Uterus (tissue), 4 donors: ENCODE results near the gene SLC25A21. TPM values are rescaled to one million over a fixed set of nuclear protein-coding genes. Genes with fewer than 3 reads are reported as not detected.
A peak's percentile ranks its signal among the peaks of the same experiment; 100 is the strongest.
"Not testable (repeated sequence)": the region's sequence is repeated elsewhere in the genome, so short reads cannot be mapped to it uniquely, and the experiment has no call there.

Source experiments
- DNase-seq, 2 donors: peaks; one replicate each; pipeline ENCODE4 v3.0.0-alpha.2; 2019 to 2020
- H3K27ac ChIP-seq, 2 donors: fragments of 200-600 bp; sonication (generic); 1 replicate in 1 of 2; 2 replicates in 1 of 2; pipeline ENCODE4 v1.5.1; 2016 to 2018
- H3K27me3 ChIP-seq, 2 donors: fragments of 200-600 bp; sonication (generic); one replicate each; pipeline ENCODE4 v1.5.1; 2018 to 2019; ENCODE audit warnings: control low read depth in 1 of 2
- H3K36me3 ChIP-seq, 2 donors: fragments of 200-600 bp; sonication (generic); one replicate each; pipeline ENCODE4 v1.5.1; 2019; ENCODE audit warnings: control low read depth in 1 of 2
- H3K4me1 ChIP-seq, 2 donors: fragments of 200-600 bp; sonication (generic); one replicate each; pipeline ENCODE4 v1.5.1; 2018 to 2019; ENCODE audit warnings: control low read depth in 1 of 2
- H3K4me3 ChIP-seq, 2 donors: fragments of 200-600 bp; sonication (generic); 1 replicate in 1 of 2; 2 replicates in 1 of 2; pipeline ENCODE4 v1.5.1; 2018 to 2019; ENCODE audit warnings: mild to moderate bottlenecking in 1 of 2
- H3K9me3 ChIP-seq, 2 donors: fragments of 200-600 bp; sonication (generic); one replicate each; pipeline ENCODE4 v1.5.1; 2019; ENCODE audit warnings: control low read depth in 1 of 2
- POLR2A ChIP-seq, 2 donors: fragments of 450-650 bp; IDR thresholded peaks; one replicate each; pipeline ENCODE4 v1.6.1; 2016; ENCODE audit warnings: antibody characterized with exemption in 2 of 2, mild to moderate bottlenecking in 1 of 2, moderate library complexity in 1 of 2
- intact Hi-C: fragments of 100-400 bp; cut with DNase I; formaldehyde crosslinking; loops from one replicate; pipeline ENCODE4 v1.15.1; 2023; ENCODE audit warnings: low total_unique reads
- total RNA-seq, 4 donors: library from RNA; depleted of rRNA in 3 of 4; stranded (reverse); fragments of >200 nt in 3 of 4; gene quantifications; one replicate each; pipeline versions ENCODE4 v1.1.0 to v1.2.4, GENCODE V29; 2014 to 2023
- TF ChIP-seq, protein P1 (sequence below), 4 experiments: fragments of 200-600 bp in 2 of 4; fragments of 450-650 bp in 2 of 4; sonication (generic) in 2 of 4; IDR thresholded peaks; one replicate each; pipeline ENCODE4 v1.5.1; 2016 to 2019; ENCODE audit warnings: antibody characterized with exemption in 4 of 4, mild to moderate bottlenecking in 2 of 4, moderate library complexity in 1 of 4
- donor health status: DM: yes; HTN: yes; CAD: no.

SLC25A21 gene
- 1 to 10 TPM in 2 of 4 donors, under 1 TPM in 1, not detected in 1; under 0.01 to 3.0 (median 2.0) TPM for total RNA-seq

DNA sequence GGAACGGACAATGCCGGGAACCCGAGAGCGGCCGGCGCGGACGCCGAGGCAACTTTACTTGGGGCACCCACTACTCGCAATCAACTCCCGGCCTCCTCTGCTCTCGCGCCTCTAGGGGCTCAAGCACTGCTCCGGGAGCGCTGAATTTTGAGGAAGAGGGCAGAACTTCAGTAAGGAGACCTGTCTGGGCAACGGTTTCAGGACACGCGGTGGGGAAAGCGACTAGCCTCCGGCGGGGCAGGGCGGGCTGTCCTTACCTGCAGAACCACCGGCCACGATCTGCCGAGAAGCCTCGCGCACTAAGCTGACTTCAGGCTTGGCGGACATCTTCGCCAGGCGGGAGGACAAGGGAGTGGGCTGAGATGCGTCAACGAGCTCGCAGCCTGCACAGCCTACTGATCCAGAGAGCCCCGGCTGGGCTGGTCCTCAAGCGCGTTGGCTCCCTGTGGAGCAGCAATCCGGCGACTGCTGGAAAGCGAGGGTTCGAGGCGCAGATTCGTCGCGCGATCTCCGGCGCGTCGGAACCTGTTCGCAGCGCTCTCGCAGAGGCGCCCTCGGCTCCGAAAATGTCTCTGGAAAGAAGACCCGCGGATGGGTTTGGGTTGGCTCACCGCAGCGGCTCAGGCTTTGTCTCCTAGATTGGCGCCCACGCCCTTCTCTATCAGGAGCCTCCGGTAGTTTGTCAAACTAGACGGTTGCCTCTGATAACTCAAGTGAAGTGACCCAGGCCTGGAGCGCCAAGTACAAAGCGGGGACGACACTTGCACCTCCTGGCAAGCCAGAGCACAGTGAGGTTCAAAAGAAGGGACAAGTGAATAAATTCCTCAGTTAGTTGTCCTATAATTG, at the start of gene SLC25A21:
Gene SLC25A21 (minus strand): TSS at position 583 of the 846 bp plus-strand sequence.
- Histone ChIP-seq H3K4me3 (peak within 1 kb of the TSS; percentile 77 to 86), H3K9me3 (no peaks in the 10 kb centered on the region), H3K36me3 (no peaks in the 10 kb centered on the region), H3K4me1 (no peaks in the 10 kb centered on the region), H3K27me3 (no peaks in the 10 kb centered on the region), H3K27ac (peak within 1 kb of the TSS; percentile 88 to 97)
- DNase-seq, result peak; percentile 69 to 72
- intact Hi-C loops, result no loop called here
- TF ChIP-seq, protein P1, sequence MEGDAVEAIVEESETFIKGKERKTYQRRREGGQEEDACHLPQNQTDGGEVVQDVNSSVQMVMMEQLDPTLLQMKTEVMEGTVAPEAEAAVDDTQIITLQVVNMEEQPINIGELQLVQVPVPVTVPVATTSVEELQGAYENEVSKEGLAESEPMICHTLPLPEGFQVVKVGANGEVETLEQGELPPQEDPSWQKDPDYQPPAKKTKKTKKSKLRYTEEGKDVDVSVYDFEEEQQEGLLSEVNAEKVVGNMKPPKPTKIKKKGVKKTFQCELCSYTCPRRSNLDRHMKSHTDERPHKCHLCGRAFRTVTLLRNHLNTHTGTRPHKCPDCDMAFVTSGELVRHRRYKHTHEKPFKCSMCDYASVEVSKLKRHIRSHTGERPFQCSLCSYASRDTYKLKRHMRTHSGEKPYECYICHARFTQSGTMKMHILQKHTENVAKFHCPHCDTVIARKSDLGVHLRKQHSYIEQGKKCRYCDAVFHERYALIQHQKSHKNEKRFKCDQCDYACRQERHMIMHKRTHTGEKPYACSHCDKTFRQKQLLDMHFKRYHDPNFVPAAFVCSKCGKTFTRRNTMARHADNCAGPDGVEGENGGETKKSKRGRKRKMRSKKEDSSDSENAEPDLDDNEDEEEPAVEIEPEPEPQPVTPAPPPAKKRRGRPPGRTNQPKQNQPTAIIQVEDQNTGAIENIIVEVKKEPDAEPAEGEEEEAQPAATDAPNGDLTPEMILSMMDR (IDR thresholded peaks at IDR 0.05), result peak in 2 of 4 experiments; percentile 19 to 28
- peak in 1 of 2 donors; percentile 48 for TF ChIP-seq POLR2A (IDR thresholded peaks at IDR 0.05)

DNA sequence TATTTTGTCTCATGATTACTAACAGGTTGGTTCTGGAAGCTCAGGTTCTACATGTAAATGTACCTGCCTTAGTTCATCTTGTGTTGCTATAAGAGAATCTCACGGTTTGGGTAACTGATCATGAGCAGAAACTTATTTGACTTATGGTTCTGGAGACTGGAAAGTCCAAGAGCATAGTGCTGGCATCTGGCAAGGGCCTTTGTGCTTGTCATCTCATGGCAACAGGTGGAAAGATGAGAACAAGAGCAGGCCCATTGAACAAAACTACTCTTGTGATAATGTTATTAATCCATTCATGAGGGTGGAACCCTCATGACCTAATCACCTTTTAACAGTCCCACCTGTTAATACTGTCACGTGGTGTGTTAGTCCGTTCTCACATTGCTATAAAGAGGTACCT, 48.7 kb upstream of the SLC25A21 start:
- no peaks in the 10 kb centered on the region for H3K9me3 ChIP-seq
- H3K27ac ChIP-seq, result no peak overlapping the region
- no peaks in the 10 kb centered on the region for H3K4me1 ChIP-seq
- DNase-seq, result no peak
- TF ChIP-seq, protein P1 (IDR thresholded peaks at IDR 0.05), result no peak
- TF ChIP-seq POLR2A (IDR thresholded peaks at IDR 0.05), result no peak
- intact Hi-C loops, result no loop called here
- H3K27me3 ChIP-seq, result no peaks in the 10 kb centered on the region
- H3K4me3 ChIP-seq, result no peak overlapping the region
- no peaks in the 10 kb centered on the region for H3K36me3 ChIP-seq

DNA sequence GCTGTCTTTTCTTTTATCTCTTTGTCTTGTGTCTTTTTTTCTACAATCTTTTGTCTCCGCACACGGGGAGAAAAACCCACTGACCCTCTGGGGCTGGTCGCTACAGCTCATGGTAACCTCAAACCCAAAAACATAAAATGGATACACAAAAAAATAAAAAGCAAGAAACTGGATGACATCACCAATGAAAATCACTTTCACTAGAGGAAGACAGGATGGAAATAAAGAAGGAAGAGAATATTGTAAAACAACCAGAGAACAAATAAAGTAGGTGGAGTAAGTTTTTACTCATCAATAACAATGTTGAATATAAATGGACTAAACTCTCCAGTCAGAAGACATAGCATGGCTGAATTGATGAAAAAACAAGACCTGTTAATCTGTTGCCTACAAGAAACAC, 42.9 kb upstream of the SLC25A21 start:
- Histone ChIP-seq H3K9me3 (no peaks in the 10 kb centered on the region), H3K27me3 (no peaks in the 10 kb centered on the region), H3K27ac (no peak overlapping the region), H3K36me3 (no peaks in the 10 kb centered on the region), H3K4me1 (no peaks in the 10 kb centered on the region), H3K4me3 (no peak overlapping the region)
- no peak for TF ChIP-seq POLR2A (IDR thresholded peaks at IDR 0.05)
- TF ChIP-seq, protein P1 (IDR thresholded peaks at IDR 0.05), result no peak
- DNase-seq, result no peak
- intact Hi-C loops, result no loop called here

DNA sequence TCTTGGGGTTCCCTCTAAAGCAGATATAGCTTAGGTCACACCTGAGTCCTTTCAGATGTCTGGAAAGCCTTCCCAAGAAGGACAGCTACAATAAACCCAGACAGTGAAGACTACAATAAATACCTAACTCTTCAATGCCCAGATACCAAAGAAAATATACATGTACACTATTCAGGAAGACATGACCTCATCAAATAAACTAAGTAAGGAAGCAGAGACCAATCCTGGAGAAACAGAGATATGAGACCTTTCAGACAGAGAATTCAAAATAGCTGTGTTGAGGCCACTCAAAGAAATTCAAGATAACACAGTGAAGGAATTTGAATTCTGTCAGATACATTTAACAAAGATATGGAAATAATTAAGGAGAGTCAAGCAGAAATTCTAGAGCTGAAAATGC, 40.6 kb upstream of the SLC25A21 start:
- Histone ChIP-seq H3K27me3 (no peaks in the 10 kb centered on the region), H3K27ac (no peak overlapping the region), H3K4me3 (no peak overlapping the region), H3K9me3 (no peaks in the 10 kb centered on the region), H3K4me1 (no peaks in the 10 kb centered on the region), H3K36me3 (no peaks in the 10 kb centered on the region)
- no peak for DNase-seq
- no peak for TF ChIP-seq POLR2A (IDR thresholded peaks at IDR 0.05)
- TF ChIP-seq, protein P1 (IDR thresholded peaks at IDR 0.05), result no peak
- intact Hi-C loops, result no loop called here

DNA sequence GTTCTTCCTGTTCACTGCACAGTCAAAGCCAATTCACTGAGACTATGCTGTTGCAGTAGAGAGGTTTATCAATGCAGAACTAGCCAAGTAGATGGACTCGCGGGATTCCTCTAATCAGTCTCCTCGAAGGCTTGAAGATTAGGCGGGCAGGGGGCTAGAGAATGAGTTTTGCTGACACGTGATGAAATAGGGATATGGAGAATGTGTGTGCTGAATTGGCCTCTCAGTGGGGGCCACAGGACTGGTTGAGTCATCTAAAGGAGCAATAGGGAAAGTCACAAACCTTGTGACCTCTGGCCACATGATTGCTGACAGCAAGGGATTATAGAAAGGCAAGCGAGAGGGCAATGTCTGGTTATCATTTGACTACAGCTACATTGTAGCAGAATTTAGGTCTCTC, 38.0 kb upstream of the SLC25A21 start:
- H3K4me3 ChIP-seq, result no peak overlapping the region
- no peaks in the 10 kb centered on the region for H3K9me3 ChIP-seq
- no peaks in the 10 kb centered on the region for H3K27me3 ChIP-seq
- no peaks in the 10 kb centered on the region for H3K4me1 ChIP-seq
- no peaks in the 10 kb centered on the region for H3K36me3 ChIP-seq
- intact Hi-C loops, result no loop called here
- TF ChIP-seq POLR2A (IDR thresholded peaks at IDR 0.05), result no peak
- TF ChIP-seq, protein P1 (IDR thresholded peaks at IDR 0.05), result no peak
- H3K27ac ChIP-seq, result no peak overlapping the region
- no peak for DNase-seq

DNA sequence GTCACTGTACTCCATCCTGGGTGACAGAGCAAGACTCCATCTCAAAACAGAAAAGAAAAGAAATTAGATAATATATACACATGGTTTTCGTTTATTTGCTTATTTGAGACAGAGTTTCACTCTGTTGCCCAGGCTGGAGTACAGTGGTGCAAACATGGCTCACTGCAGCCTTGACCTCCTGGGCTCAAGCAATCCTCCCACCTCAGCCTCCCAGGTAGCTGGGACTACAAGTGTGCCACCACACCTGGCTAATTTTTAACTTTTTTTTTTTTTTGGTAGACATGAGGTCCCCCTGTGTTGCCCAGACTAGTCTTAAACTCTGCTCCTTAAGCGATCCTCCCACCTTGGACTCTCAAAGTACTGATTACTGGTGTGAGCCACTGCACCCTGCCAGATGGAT, 37.2 kb upstream of the SLC25A21 start:
- H3K9me3 ChIP-seq, H3K4me1 ChIP-seq, H3K36me3 ChIP-seq, H3K27me3 ChIP-seq, H3K4me3 ChIP-seq, intact Hi-C loops, H3K27ac ChIP-seq, DNase-seq: not testable (repeated sequence)

DNA sequence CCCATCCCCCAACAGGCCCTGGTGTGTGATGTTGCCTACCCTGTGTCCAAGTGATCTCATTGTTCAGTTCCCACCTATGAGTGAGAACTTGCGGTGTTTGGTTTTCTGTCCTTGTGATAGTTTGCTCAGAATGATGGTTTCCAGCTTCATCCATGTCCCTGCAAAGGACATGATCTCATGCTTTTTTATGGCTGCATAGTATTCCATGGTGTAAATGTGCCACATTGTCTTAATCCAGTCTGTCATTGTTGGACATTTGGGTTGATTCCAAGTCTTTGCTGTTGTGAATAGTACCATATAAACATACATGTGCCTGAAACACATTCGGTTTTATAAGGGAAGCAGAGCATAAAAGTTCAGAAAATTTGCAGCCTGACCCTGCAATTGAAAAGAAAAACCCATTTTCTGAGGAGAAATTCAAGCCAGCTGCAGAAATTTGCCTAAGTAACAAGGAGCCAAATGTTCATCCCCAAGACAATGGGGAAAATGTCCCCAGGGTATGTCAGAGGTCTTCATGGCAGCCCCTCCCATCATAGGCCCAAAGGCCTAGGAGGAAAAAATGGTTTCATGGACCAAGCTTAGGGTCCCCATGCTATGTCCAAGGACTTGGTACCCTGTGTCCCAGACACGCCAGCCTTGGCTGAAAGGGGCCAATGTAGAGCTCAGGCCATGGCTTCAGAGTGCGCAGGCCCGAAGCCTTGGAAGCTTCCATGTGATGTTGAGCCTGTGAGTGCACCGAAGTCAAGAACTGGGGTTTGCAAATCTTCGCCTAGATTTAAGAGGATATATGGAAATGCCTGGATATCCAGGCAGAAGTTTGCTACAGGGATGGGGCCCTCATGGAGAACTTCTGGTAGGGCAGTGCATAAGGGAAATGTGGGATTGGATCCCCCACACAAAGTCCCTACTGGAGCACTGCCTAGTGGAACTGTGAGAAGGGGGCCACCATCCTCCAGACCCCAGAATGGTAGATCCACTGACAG, 33.5 kb upstream of the SLC25A21 start:
- H3K27me3 ChIP-seq, H3K27ac ChIP-seq, intact Hi-C loops, H3K4me1 ChIP-seq, DNase-seq, H3K36me3 ChIP-seq, H3K4me3 ChIP-seq, H3K9me3 ChIP-seq: not testable (repeated sequence)
